ENCODE data around the gene MVP.
A peak's percentile ranks its signal among the peaks of the same experiment; 100 is the strongest.

MVP gene

DNA sequence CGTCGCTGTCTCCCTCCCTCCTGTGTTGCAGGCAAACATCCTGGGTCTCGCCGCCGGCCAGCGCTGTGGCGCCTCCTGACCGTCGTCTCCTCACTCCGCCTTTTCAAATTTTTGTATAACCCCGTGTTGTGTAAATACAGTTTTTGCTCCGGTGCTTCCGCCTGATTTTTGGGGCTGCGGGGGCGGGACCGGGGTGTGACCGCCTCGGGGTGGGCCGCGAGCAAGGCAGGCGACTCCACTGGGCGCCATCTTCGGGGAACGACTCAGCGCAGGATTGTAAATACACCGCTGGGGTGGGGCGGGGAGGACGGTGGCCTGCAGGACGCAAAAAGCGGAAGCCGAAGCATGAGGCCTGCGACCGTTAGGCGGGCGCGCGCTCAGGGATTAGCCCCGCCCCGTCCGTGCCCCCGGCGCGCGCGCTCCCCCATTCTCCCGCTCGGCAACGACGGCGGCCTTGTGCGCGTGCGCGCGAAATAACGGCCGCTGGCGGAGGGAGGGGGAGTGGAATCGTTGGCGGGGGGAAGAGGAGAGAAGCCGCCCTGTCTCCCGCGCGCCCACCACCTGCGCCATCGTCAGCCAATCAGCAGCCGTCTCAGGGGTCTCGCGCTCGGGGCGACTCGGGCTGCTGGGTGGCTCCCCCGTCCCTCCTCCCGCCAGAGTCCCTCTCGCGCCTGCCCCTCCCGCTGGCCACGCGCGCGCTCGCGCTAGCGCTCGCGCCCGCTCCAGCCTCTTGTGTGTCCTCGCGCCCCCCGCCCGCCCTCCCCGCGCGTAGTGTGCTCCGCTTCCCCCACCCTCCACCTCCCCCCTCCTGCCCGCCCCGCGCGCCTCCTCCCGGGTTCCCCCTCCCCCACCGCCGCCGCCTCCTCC, 14.8 kb upstream of the MVP start:
- H3K27me3 ChIP-seq (ENCODE audit: insufficient read depth, poor library complexity, severe bottlenecking), result no peaks in the 10 kb centered on the region
- H3K27ac ChIP-seq (ENCODE audit: poor library complexity, severe bottlenecking), result peak overlapping the region; percentile 92
- ATAC-seq (ENCODE audit: low read depth) (peak; percentile 61), DNase-seq (ENCODE audit: low spot score) (peak; percentile 96)
- H3K9me3 ChIP-seq (ENCODE audit: severe bottlenecking), result no peaks in the 10 kb centered on the region
- peaks cover 7% of the 10 kb centered on the region for H3K4me1 ChIP-seq (ENCODE audit: insufficient read depth, poor library complexity, severe bottlenecking)
- TF ChIP-seq, protein P1, sequence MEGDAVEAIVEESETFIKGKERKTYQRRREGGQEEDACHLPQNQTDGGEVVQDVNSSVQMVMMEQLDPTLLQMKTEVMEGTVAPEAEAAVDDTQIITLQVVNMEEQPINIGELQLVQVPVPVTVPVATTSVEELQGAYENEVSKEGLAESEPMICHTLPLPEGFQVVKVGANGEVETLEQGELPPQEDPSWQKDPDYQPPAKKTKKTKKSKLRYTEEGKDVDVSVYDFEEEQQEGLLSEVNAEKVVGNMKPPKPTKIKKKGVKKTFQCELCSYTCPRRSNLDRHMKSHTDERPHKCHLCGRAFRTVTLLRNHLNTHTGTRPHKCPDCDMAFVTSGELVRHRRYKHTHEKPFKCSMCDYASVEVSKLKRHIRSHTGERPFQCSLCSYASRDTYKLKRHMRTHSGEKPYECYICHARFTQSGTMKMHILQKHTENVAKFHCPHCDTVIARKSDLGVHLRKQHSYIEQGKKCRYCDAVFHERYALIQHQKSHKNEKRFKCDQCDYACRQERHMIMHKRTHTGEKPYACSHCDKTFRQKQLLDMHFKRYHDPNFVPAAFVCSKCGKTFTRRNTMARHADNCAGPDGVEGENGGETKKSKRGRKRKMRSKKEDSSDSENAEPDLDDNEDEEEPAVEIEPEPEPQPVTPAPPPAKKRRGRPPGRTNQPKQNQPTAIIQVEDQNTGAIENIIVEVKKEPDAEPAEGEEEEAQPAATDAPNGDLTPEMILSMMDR (IDR thresholded peaks at IDR 0.05; ENCODE audit: poor library complexity, severe bottlenecking), result no peak
- peaks cover 47% of the 10 kb centered on the region for H3K36me3 ChIP-seq (ENCODE audit: low read depth)
- peak overlapping the region; percentile 36 for H3K4me3 ChIP-seq (ENCODE audit: severe bottlenecking)

DNA sequence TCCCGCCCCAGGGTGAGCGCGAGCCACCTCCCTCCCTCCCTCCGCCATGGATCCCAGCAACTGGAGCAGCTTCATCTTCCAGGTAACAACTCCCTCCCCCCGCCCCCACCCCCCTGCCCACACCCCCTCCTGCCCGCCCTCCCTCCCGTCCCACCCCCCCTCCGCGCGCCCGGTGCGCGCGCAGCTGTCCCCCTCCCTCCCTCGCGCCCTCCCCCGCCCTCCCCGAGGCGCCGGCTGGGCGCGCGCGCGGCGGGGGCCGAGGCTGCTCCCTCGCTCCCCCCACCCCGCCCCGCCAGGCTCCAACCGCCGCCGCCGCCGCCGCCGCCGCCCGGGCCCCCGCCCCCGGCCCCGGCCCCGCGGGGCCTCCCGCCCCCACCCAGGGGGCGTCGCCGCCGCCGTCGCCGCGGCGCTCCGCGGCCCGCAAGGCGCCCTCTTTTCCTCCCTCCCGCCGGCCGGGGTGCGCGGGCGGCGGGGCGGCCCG, 14.1 kb upstream of the MVP start, which contains the start of gene MAZ:
MAZ (plus strand) TSS at position 431 of the 481 bp plus-strand sequence. CDS start 173 bp downstream, outside the sequence.
- peaks cover 7% of the 10 kb centered on the region for H3K4me1 ChIP-seq (ENCODE audit: insufficient read depth, poor library complexity, severe bottlenecking)
- TF ChIP-seq, protein P1 (IDR thresholded peaks at IDR 0.05; ENCODE audit: poor library complexity, severe bottlenecking), result no peak
- H3K9me3 ChIP-seq (ENCODE audit: severe bottlenecking), result no peaks in the 10 kb centered on the region
- peak; percentile 7 for ATAC-seq (ENCODE audit: low read depth)
- DNase-seq (ENCODE audit: low spot score), result peak; percentile 94
- H3K27me3 ChIP-seq (ENCODE audit: insufficient read depth, poor library complexity, severe bottlenecking), result no peaks in the 10 kb centered on the region
- H3K4me3 ChIP-seq (ENCODE audit: severe bottlenecking), result peak within 1 kb of the TSS; percentile 88
- H3K36me3 ChIP-seq (ENCODE audit: low read depth), result peaks cover 40% of the 10 kb centered on the region
- peak within 1 kb of the TSS; percentile 92 for H3K27ac ChIP-seq (ENCODE audit: poor library complexity, severe bottlenecking)

DNA sequence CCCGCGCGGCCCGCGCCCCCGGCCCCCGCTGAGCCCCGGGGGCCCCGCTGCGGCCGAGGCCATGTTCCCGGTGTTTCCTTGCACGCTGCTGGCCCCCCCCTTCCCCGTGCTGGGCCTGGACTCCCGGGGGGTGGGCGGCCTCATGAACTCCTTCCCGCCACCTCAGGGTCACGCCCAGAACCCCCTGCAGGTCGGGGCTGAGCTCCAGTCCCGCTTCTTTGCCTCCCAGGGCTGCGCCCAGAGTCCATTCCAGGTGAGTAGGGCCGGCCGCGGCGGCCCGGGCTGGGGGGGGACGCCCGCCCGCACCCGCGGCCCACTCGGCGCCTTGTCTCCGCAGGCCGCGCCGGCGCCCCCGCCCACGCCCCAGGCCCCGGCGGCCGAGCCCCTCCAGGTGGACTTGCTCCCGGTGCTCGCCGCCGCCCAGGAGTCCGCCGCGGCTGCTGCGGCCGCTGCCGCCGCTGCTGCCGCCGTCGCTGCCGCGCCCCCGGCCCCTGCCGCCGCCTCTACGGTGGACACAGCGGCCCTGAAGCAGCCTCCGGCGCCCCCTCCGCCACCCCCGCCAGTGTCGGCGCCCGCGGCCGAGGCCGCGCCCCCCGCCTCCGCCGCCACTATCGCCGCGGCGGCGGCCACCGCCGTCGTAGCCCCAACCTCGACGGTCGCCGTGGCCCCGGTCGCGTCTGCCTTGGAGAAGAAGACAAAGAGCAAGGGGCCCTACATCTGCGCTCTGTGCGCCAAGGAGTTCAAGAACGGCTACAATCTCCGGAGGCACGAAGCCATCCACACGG, 13.4 kb upstream of the MVP start:
- TF ChIP-seq, protein P1 (IDR thresholded peaks at IDR 0.05; ENCODE audit: poor library complexity, severe bottlenecking), result no peak
- ATAC-seq (ENCODE audit: low read depth) (no peak), DNase-seq (ENCODE audit: low spot score) (no peak)
- peaks cover 7% of the 10 kb centered on the region for H3K4me1 ChIP-seq (ENCODE audit: insufficient read depth, poor library complexity, severe bottlenecking)
- peaks cover 38% of the 10 kb centered on the region for H3K36me3 ChIP-seq (ENCODE audit: low read depth)
- peak overlapping the region; percentile 88 for H3K4me3 ChIP-seq (ENCODE audit: severe bottlenecking)
- H3K9me3 ChIP-seq (ENCODE audit: severe bottlenecking), result no peaks in the 10 kb centered on the region
- H3K27ac ChIP-seq (ENCODE audit: poor library complexity, severe bottlenecking), result peak overlapping the region; percentile 92
- no peaks in the 10 kb centered on the region for H3K27me3 ChIP-seq (ENCODE audit: insufficient read depth, poor library complexity, severe bottlenecking)

DNA sequence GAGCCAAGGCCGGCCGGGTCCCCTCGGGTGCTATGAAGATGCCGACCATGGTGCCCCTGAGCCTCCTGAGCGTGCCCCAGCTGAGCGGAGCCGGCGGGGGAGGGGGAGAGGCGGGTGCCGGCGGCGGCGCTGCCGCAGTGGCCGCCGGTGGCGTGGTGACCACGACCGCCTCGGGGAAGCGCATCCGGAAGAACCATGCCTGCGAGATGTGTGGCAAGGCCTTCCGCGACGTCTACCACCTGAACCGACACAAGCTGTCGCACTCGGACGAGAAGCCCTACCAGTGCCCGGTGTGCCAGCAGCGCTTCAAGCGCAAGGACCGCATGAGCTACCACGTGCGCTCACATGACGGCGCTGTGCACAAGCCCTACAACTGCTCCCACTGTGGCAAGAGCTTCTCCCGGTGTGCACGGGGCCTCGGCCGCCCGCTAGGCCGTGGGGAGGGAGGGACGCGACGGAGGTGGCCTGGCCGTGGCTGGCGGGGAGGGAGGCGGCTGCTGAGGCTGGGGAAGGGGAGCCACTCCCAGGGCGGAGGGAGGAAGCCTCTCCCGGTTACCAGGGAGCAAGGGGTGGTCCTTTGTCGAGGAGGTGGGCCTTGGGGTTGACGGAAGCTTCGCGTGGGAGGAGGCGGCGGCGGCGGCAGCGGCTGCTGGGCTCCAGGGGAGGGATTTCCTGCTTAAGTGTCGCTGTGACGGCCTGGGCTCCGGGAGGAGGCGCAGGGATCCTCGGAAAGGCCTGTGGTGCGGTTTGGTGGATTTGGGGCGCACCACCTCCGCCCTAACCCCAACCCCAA, 12.6 kb upstream of the MVP start:
- ATAC-seq (ENCODE audit: low read depth) (peak; percentile 30), DNase-seq (ENCODE audit: low spot score) (peak; percentile 93)
- Histone ChIP-seq H3K27ac (ENCODE audit: poor library complexity, severe bottlenecking) (peak overlapping the region; percentile 92), H3K4me1 (ENCODE audit: insufficient read depth, poor library complexity, severe bottlenecking) (peaks cover 7% of the 10 kb centered on the region), H3K9me3 (ENCODE audit: severe bottlenecking) (no peaks in the 10 kb centered on the region), H3K27me3 (ENCODE audit: insufficient read depth, poor library complexity, severe bottlenecking) (no peaks in the 10 kb centered on the region), H3K36me3 (ENCODE audit: low read depth) (peaks cover 35% of the 10 kb centered on the region), H3K4me3 (ENCODE audit: severe bottlenecking) (peak overlapping the region; percentile 88)
- TF ChIP-seq, protein P1 (IDR thresholded peaks at IDR 0.05; ENCODE audit: poor library complexity, severe bottlenecking), result peak; percentile 51
